Central memory CD8-positive, alpha-beta T cell (primary cell): Measurements from ENCODE around the gene RBMS3.

Experiments
- ATAC-seq: fragments of 150-1000 bp; cut with Tn5 transposase; replicated peaks from 2 replicates; pipeline ENCODE4 v1.10.0; 2022; ENCODE audit warnings: mild to moderate bottlenecking, moderate FRiP score, moderate number of reproducible peaks; ENCODE audit not compliant: poor library complexity, severe bottlenecking; ENCODE audit errors: extremely low read depth
- DNase-seq, 2 donors: peaks; one replicate each; pipeline ENCODE4 v3.0.0; 2021; ENCODE audit warnings: low spot score in 2 of 2
- H3K27ac Mint-ChIP-seq: one replicate; pipeline ENCODE4 v1.8.0; 2022; ENCODE audit warnings: low read depth, mild to moderate bottlenecking, moderate library complexity, mixed read lengths
- H3K27me3 Mint-ChIP-seq: one replicate; pipeline ENCODE4 v1.8.0; 2022; ENCODE audit warnings: mixed read lengths
- H3K36me3 Mint-ChIP-seq: one replicate; pipeline ENCODE4 v1.8.0; 2022; ENCODE audit warnings: mild to moderate bottlenecking, moderate library complexity, mixed read lengths; ENCODE audit not compliant: insufficient read depth
- H3K4me1 Mint-ChIP-seq: one replicate; pipeline ENCODE4 v1.8.0; 2022; ENCODE audit warnings: mixed read lengths
- H3K4me3 Mint-ChIP-seq: one replicate; pipeline ENCODE4 v1.8.0; 2022; ENCODE audit warnings: mild to moderate bottlenecking, moderate library complexity, mixed read lengths
- H3K9me3 Mint-ChIP-seq: one replicate; pipeline ENCODE4 v1.8.0; 2022; ENCODE audit warnings: mixed read lengths

RBMS3 gene

GRCh38 chr3:29611252-29611651, 330.4 kb downstream of the RBMS3 start:
- Mint-ChIP-seq H3K27ac (no peak overlapping the region), H3K27me3 (no peaks in the 10 kb centered on the region), H3K4me3 (no peak overlapping the region), H3K36me3 (no peaks in the 10 kb centered on the region), H3K9me3 (no peaks in the 10 kb centered on the region), H3K4me1 (no peaks in the 10 kb centered on the region)
- ATAC-seq (no peak), DNase-seq (no peak)

GRCh38 chr3:29612536-29612935, 331.7 kb downstream of the RBMS3 start:
- H3K27me3 Mint-ChIP-seq: no peaks in the 10 kb centered on the region
- no peaks in the 10 kb centered on the region for H3K36me3 Mint-ChIP-seq
- no peaks in the 10 kb centered on the region for H3K4me1 Mint-ChIP-seq
- H3K27ac Mint-ChIP-seq: no peak overlapping the region
- peaks cover 7% of the 10 kb centered on the region for H3K9me3 Mint-ChIP-seq
- H3K4me3 Mint-ChIP-seq: no peak overlapping the region
- no peak for DNase-seq
- ATAC-seq: no peak

GRCh38 chr3:29614954-29615353, 334.1 kb downstream of the RBMS3 start:
- Mint-ChIP-seq H3K36me3 (no peaks in the 10 kb centered on the region), H3K4me3 (no peak overlapping the region), H3K27me3 (no peaks in the 10 kb centered on the region), H3K4me1 (no peaks in the 10 kb centered on the region), H3K9me3 (peaks cover 11% of the 10 kb centered on the region), H3K27ac (no peak overlapping the region)
- no peak for ATAC-seq
- DNase-seq: no peak

GRCh38 chr3:29618395-29619282, 337.8 kb downstream of the RBMS3 start:
- Mint-ChIP-seq H3K27ac (no peak overlapping the region), H3K27me3 (no peaks in the 10 kb centered on the region), H3K4me3 (no peak overlapping the region), H3K36me3 (no peaks in the 10 kb centered on the region), H3K9me3 (peaks cover 11% of the 10 kb centered on the region), H3K4me1 (no peaks in the 10 kb centered on the region)
- no peak for DNase-seq
- ATAC-seq: no peak

GRCh38 chr3:29619676-29620075, 338.8 kb downstream of the RBMS3 start:
- no peaks in the 10 kb centered on the region for H3K36me3 Mint-ChIP-seq
- no peaks in the 10 kb centered on the region for H3K27me3 Mint-ChIP-seq
- no peak overlapping the region for H3K4me3 Mint-ChIP-seq
- no peaks in the 10 kb centered on the region for H3K4me1 Mint-ChIP-seq
- ATAC-seq (no peak), DNase-seq (no peak)
- no peak overlapping the region for H3K27ac Mint-ChIP-seq
- peaks cover 11% of the 10 kb centered on the region for H3K9me3 Mint-ChIP-seq

- DNase-seq (no peak), ATAC-seq (no peak)
- Mint-ChIP-seq H3K4me3 (no peak overlapping the region), H3K9me3 (peaks cover 9% of the 10 kb centered on the region), H3K36me3 (no peaks in the 10 kb centered on the region), H3K27me3 (no peaks in the 10 kb centered on the region), H3K4me1 (no peaks in the 10 kb centered on the region), H3K27ac (no peak overlapping the region)
Measured at GRCh38 chr3:29627136-29628117, 346.6 kb downstream of the RBMS3 start.

GRCh38 chr3:29628795-29629194, 347.9 kb downstream of the RBMS3 start:
- no peak overlapping the region for H3K4me3 Mint-ChIP-seq
- DNase-seq: no peak
- peaks cover 9% of the 10 kb centered on the region for H3K9me3 Mint-ChIP-seq
- H3K27me3 Mint-ChIP-seq: no peaks in the 10 kb centered on the region
- ATAC-seq: no peak
- H3K27ac Mint-ChIP-seq: no peak overlapping the region
- no peaks in the 10 kb centered on the region for H3K36me3 Mint-ChIP-seq
- no peaks in the 10 kb centered on the region for H3K4me1 Mint-ChIP-seq

- Mint-ChIP-seq H3K27ac (no peak overlapping the region), H3K27me3 (no peaks in the 10 kb centered on the region), H3K9me3 (peaks cover 23% of the 10 kb centered on the region), H3K4me3 (no peak overlapping the region), H3K4me1 (no peaks in the 10 kb centered on the region), H3K36me3 (no peaks in the 10 kb centered on the region)
- no peak for ATAC-seq
- no peak for DNase-seq
Measured at GRCh38 chr3:29635888-29636287, 355.0 kb downstream of the RBMS3 start.

GRCh38 chr3:29637068-29637467, 356.2 kb downstream of the RBMS3 start:
- Mint-ChIP-seq H3K4me1 (no peaks in the 10 kb centered on the region), H3K4me3 (no peak overlapping the region), H3K27ac (no peak overlapping the region), H3K27me3 (no peaks in the 10 kb centered on the region), H3K36me3 (no peaks in the 10 kb centered on the region), H3K9me3 (peaks cover 26% of the 10 kb centered on the region)
- no peak for DNase-seq
- ATAC-seq: no peak

- no peaks in the 10 kb centered on the region for H3K27me3 Mint-ChIP-seq
- ATAC-seq: no peak
- no peak overlapping the region for H3K27ac Mint-ChIP-seq
- peaks cover 26% of the 10 kb centered on the region for H3K9me3 Mint-ChIP-seq
- H3K36me3 Mint-ChIP-seq: no peaks in the 10 kb centered on the region
- DNase-seq: no peak
- no peak overlapping the region for H3K4me3 Mint-ChIP-seq
- H3K4me1 Mint-ChIP-seq: no peaks in the 10 kb centered on the region
Measured at GRCh38 chr3:29639578-29640290, 358.9 kb downstream of the RBMS3 start.

GRCh38 chr3:29642393-29643033, 361.6 kb downstream of the RBMS3 start:
- no peak for ATAC-seq
- Mint-ChIP-seq H3K27me3 (no peaks in the 10 kb centered on the region), H3K4me1 (no peaks in the 10 kb centered on the region), H3K27ac (no peak overlapping the region), H3K9me3 (peaks cover 16% of the 10 kb centered on the region), H3K36me3 (no peaks in the 10 kb centered on the region), H3K4me3 (no peak overlapping the region)
- no peak for DNase-seq

GRCh38 chr3:29643034-29643425, 362.2 kb downstream of the RBMS3 start:
- Mint-ChIP-seq H3K27ac (no peak overlapping the region), H3K27me3 (no peaks in the 10 kb centered on the region), H3K9me3 (peaks cover 12% of the 10 kb centered on the region), H3K36me3 (no peaks in the 10 kb centered on the region), H3K4me3 (no peak overlapping the region), H3K4me1 (no peaks in the 10 kb centered on the region)
- ATAC-seq (no peak), DNase-seq (no peak)
